Stimulated activated CD4-positive, alpha-beta T cell treated with anti-CD3 and anti-CD28 coated beads, Interleukin-4, amount 100 ng/mL, for 48 hours (primary cell): ENCODE data around the gene LGR6.
"Not testable (repeated sequence)": the region's sequence is repeated elsewhere in the genome, so short reads cannot be mapped to it uniquely, and the experiment has no call there.

Source experiments
- DNase-seq, 2 donors: peaks; one replicate each; pipeline ENCODE4 v3.0.0-alpha.2; 2020; ENCODE audit warnings: low read depth in 2 of 2

Gene LGR6

GRCh38 chr1:202193614-202194327, at the start of gene LGR6:
Gene LGR6, plus strand, starts transcription at chr1:202193799. Its CDS starts 191 bp downstream, at chr1:202193990.
- no peak for DNase-seq

- DNase-seq, result peak; percentile 55 to 68
These were observed 49.1 kb upstream of the LGR6 start, which contains the start of gene ARL8A for GRCh38 chr1:202144402-202145067. Gene ARL8A, minus strand, starts transcription at chr1:202144737. Its CDS starts 165 bp downstream, at chr1:202144572.

GRCh38 chr1:202145068-202145743, 48.4 kb upstream of the LGR6 start:
- DNase-seq, result peak in 1 of 2 donors; percentile 42

- not testable (repeated sequence) for DNase-seq
These were observed 47.9 kb upstream of the LGR6 start for GRCh38 chr1:202145744-202146140.

- no peak for DNase-seq
These were observed 47.3 kb upstream of the LGR6 start for GRCh38 chr1:202146279-202146678.

GRCh38 chr1:202146993-202147392, 46.6 kb upstream of the LGR6 start:
- no peak for DNase-seq

GRCh38 chr1:202148391-202148790, 45.2 kb upstream of the LGR6 start:
- no peak for DNase-seq

GRCh38 chr1:202149566-202149965, 44.0 kb upstream of the LGR6 start:
- DNase-seq, result no peak

GRCh38 chr1:202150187-202150586, 43.4 kb upstream of the LGR6 start:
- no peak for DNase-seq

GRCh38 chr1:202150602-202151001, 43.0 kb upstream of the LGR6 start:
- no peak for DNase-seq

- DNase-seq, result no peak
These were observed 42.6 kb upstream of the LGR6 start for GRCh38 chr1:202151045-202151444.

- DNase-seq, result no peak
These were observed 41.2 kb upstream of the LGR6 start for GRCh38 chr1:202152399-202152798.

- DNase-seq, result no peak
These were observed 40.3 kb upstream of the LGR6 start for GRCh38 chr1:202153284-202153683.

- no peak for DNase-seq
These were observed 39.3 kb upstream of the LGR6 start for GRCh38 chr1:202154148-202154765.

- peak in 1 of 2 donors; percentile 36 for DNase-seq
These were observed 38.7 kb upstream of the LGR6 start for GRCh38 chr1:202154766-202155477.

- no peak for DNase-seq
These were observed 38.0 kb upstream of the LGR6 start for GRCh38 chr1:202155478-202156021.

GRCh38 chr1:202156590-202156989, 37.0 kb upstream of the LGR6 start:
- DNase-seq, result no peak

- DNase-seq, result no peak
These were observed 35.7 kb upstream of the LGR6 start for GRCh38 chr1:202157945-202158344.

- peak in 1 of 2 donors; percentile 47 for DNase-seq
These were observed 34.6 kb upstream of the LGR6 start for GRCh38 chr1:202158810-202159533.

GRCh38 chr1:202159534-202160371, 33.8 kb upstream of the LGR6 start:
- DNase-seq, result peak; percentile 57 to 71
